ENCODE results near the gene RAB10. TPM values are rescaled to one million over a fixed set of nuclear protein-coding genes. Genes with fewer than 3 reads are reported as not detected.

Gene RAB10
- total RNA-seq, 1 donor from 2014 or later: 192 TPM

- Histone ChIP-seq H3K9me3 (ENCODE audit: insufficient read depth, low read depth, low read length) (no peaks in the 10 kb centered on the region), H3K4me2 (ENCODE audit: low read length) (no peak overlapping the region), H3K27ac (ENCODE audit: low read depth, low read length) (no peak overlapping the region), H3K79me2 (ENCODE audit: insufficient read depth, low read length) (no peaks in the 10 kb centered on the region), H4K20me1 (ENCODE audit: insufficient read depth, low read length) (no peaks in the 10 kb centered on the region), H2AFZ (ENCODE audit: low read depth, low read length) (no peak overlapping the region), H3K4me3 (ENCODE audit: insufficient read depth, low read depth, low read length) (no peak overlapping the region), H3K9ac (ENCODE audit: low read length) (no peak overlapping the region), H3K27me3 (ENCODE audit: insufficient read depth, low read length) (no peaks in the 10 kb centered on the region), H3K36me3 (ENCODE audit: insufficient read depth, low read length) (peaks cover 9% of the 10 kb centered on the region), H3K4me1 (ENCODE audit: insufficient read depth, low read length) (no peaks in the 10 kb centered on the region)
- Mint-ChIP-seq H3K4me1 (ENCODE audit: low read depth, unreplicated experiment) (no peaks in the 10 kb centered on the region), H3K9me3 (ENCODE audit: unreplicated experiment) (no peaks in the 10 kb centered on the region), H3K36me3 (ENCODE audit: low read depth, unreplicated experiment) (peaks cover 4% of the 10 kb centered on the region), H3K27ac (ENCODE audit: unreplicated experiment) (no peak overlapping the region), H3K4me3 (ENCODE audit: unreplicated experiment) (no peak overlapping the region), H3K27me3 (ENCODE audit: low read depth, unreplicated experiment) (peaks cover 28% of the 10 kb centered on the region)
- TF ChIP-seq EZH2 (IDR thresholded peaks at IDR 0.05; ENCODE audit: insufficient read depth, low read length) (no peak), CTCF (IDR thresholded peaks at IDR 0.05; ENCODE audit: insufficient read depth, low read depth, low read length) (no peak)
- FAIRE-seq: no peak
- DNase-seq (ENCODE audit: low read depth): no peak
These were observed 152.3 kb downstream of the RAB10 start for GRCh38 chr2:26185954-26186770.

Other genes starting within 250 kb of the RAB10 start
- gene ASXL2, start 155.6 kb upstream of the RAB10 start, total RNA-seq: 21.9 and 25.8 TPM in 2 replicates
- gene KIF3C, start 51.6 kb upstream of the RAB10 start, total RNA-seq: 37.6 and 38.7 TPM in 2 replicates
- 2.2 and 4.2 TPM in 2 replicates for gene GAREM2, start 139.0 kb downstream of the RAB10 start, total RNA-seq
- gene HADHA, start 210.5 kb downstream of the RAB10 start, total RNA-seq: 132 and 139 TPM in 2 replicates
- 109 and 116 TPM in 2 replicates for gene HADHB, start 210.9 kb downstream of the RAB10 start, total RNA-seq

Measured in astrocyte (in vitro differentiated cells and primary cell).